Neutrophil (primary cell): ENCODE results near the gene OSGIN1.
A peak's percentile ranks its signal among the peaks of the same experiment; 100 is the strongest.

ENCODE experiments used
- H3K27ac ChIP-seq: fragments of 200-600 bp; sonication (generic); 2 replicates; pipeline ENCODE4 v1.5.1; 2016; ENCODE audit warnings: mild to moderate bottlenecking, moderate library complexity
- H3K27me3 ChIP-seq: fragments of 200-600 bp; sonication (generic); 2 replicates; pipeline ENCODE4 v1.6.0; 2016; ENCODE audit warnings: mild to moderate bottlenecking
- H3K36me3 ChIP-seq: fragments of 200-600 bp; sonication (generic); 2 replicates; pipeline ENCODE4 v1.5.1; 2017
- H3K4me1 ChIP-seq, 2 experiments: fragments of 200-600 bp in 1 of 2; sonication (generic) in 1 of 2; 1 replicate in 1 of 2; 2 replicates in 1 of 2; pipeline versions ENCODE4 v1.5.1 to v1.6.1; 2013 to 2016; ENCODE audit warnings: low read depth in 1 of 2, low read length in 1 of 2, mild to moderate bottlenecking in 1 of 2, moderate library complexity in 1 of 2; ENCODE audit not compliant: control insufficient read depth in 1 of 2, insufficient read depth in 1 of 2
- H3K4me3 ChIP-seq, 2 experiments: fragments of 200-600 bp in 1 of 2; sonication (generic) in 1 of 2; 1 replicate in 1 of 2; 2 replicates in 1 of 2; pipeline ENCODE4 v1.5.1; 2013 to 2016; ENCODE audit warnings: low read depth in 1 of 2, low read length in 1 of 2, mild to moderate bottlenecking in 1 of 2, moderate library complexity in 1 of 2
- H3K9me3 ChIP-seq: fragments of 200-600 bp; sonication (generic); 2 replicates; pipeline ENCODE4 v1.5.1; 2016
- CTCF ChIP-seq: fragments of 200-600 bp; sonication (generic); IDR thresholded peaks from 2 replicates; pipeline ENCODE4 v1.5.1; 2016; ENCODE audit warnings: antibody characterized with exemption

The OSGIN1 gene

DNA sequence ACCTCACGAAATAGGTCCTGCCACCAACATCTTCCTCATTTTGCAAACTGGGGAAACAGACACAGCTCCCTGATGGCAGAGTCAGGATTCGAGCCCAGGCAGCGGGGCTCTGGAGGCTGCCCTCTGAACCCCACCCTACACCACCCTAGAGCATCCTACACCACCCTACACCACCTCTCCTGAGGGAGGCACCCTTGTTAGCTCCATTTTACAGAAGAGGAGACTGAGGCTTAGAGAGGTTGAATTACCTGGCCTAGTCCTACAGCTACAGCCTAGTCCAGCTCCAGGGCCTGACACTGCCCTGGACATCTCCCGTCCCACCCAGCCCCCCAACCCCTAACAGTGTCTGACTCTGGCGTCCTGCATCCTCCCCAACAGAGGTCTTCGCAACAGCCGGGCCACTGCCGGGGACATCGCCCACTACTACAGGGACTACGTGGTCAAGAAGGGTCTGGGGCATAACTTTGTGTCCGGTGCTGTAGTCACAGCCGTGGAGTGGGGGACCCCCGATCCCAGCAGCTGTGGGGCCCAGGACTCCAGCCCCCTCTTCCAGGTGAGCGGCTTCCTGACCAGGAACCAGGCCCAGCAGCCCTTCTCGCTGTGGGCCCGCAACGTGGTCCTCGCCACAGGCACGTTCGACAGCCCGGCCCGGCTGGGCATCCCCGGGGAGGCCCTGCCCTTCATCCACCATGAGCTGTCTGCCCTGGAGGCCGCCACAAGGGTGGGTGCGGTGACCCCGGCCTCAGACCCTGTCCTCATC, 11.8 kb downstream of the OSGIN1 start:
- H3K36me3 ChIP-seq = peaks cover 4% of the 10 kb centered on the region
- peaks cover 29% of the 10 kb centered on the region for H3K27me3 ChIP-seq
- H3K27ac ChIP-seq = no peak overlapping the region
- no peak overlapping the region for H3K4me3 ChIP-seq
- no peaks in the 10 kb centered on the region for H3K9me3 ChIP-seq
- peaks cover 0 to 4% of the 10 kb centered on the region in 2 experiments for H3K4me1 ChIP-seq
- TF ChIP-seq CTCF = no peak

GRCh38 chr16:83965444-83966152, 12.6 kb downstream of the OSGIN1 start:
- peaks cover 36% of the 10 kb centered on the region for H3K27me3 ChIP-seq
- peaks cover 4% of the 10 kb centered on the region for H3K36me3 ChIP-seq
- TF ChIP-seq CTCF = no peak
- no peak overlapping the region for H3K4me3 ChIP-seq
- H3K4me1 ChIP-seq = peaks cover 0 to 4% of the 10 kb centered on the region in 2 experiments
- H3K27ac ChIP-seq = no peak overlapping the region
- H3K9me3 ChIP-seq = no peaks in the 10 kb centered on the region

DNA sequence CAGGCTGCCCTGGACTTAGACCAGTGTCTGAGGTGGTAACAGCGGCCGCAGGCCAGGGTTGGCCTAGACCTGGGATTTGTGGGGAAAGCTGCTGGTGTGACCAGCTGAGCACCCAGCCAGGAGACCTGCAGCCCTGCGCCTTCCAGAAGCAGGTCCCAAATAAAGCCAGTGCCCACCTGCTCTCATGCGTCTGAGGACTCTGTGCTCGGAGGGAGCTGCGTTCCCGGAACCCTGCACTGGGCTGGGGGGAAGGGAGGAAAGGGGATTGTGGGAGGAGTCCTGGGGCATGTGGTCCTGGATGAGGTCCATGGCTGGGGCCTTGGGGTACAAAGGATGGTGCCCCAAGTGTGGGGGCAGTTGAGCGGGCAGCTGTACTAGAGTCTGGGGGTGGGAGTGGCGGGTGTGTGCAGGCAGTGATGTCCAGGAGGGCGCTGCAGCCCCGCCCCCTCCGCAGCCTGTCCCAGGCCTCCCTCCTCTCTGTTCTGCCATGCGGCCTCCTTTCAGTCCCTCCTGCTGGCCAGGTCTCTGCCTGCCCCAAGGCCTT, 13.2 kb downstream of the OSGIN1 start:
- H3K4me1 ChIP-seq = peaks cover 0 to 4% of the 10 kb centered on the region in 2 experiments
- H3K27ac ChIP-seq = no peak overlapping the region
- H3K9me3 ChIP-seq = no peaks in the 10 kb centered on the region
- no peak overlapping the region for H3K4me3 ChIP-seq
- H3K36me3 ChIP-seq = peaks cover 4% of the 10 kb centered on the region
- H3K27me3 ChIP-seq = peaks cover 42% of the 10 kb centered on the region
- TF ChIP-seq CTCF = no peak

- peaks cover 0 to 4% of the 10 kb centered on the region in 2 experiments for H3K4me1 ChIP-seq
- peaks cover 51% of the 10 kb centered on the region for H3K27me3 ChIP-seq
- H3K36me3 ChIP-seq = peaks cover 4% of the 10 kb centered on the region
- no peak for TF ChIP-seq CTCF
- no peak overlapping the region for H3K4me3 ChIP-seq
- H3K27ac ChIP-seq = no peak overlapping the region
- H3K9me3 ChIP-seq = no peaks in the 10 kb centered on the region
Observed at GRCh38 chr16:83967091-83967490, 14.1 kb downstream of the OSGIN1 start.

GRCh38 chr16:83967838-83968305, 14.8 kb downstream of the OSGIN1 start, which contains the start of gene NECAB2:
Gene NECAB2 (plus strand): TSS chr16:83968244. CDS start chr16:83968649, 405 bp downstream.
- peaks cover 59% of the 10 kb centered on the region for H3K27me3 ChIP-seq
- H3K9me3 ChIP-seq = no peaks in the 10 kb centered on the region
- peaks cover 4% of the 10 kb centered on the region for H3K36me3 ChIP-seq
- H3K27ac ChIP-seq = no peak within 1 kb of the TSS
- peak; percentile 82 for TF ChIP-seq CTCF
- peak within 1 kb of the TSS in 1 of 2 experiments; percentile 41 for H3K4me3 ChIP-seq
- H3K4me1 ChIP-seq = peaks cover 0 to 4% of the 10 kb centered on the region in 2 experiments
